Activated CD4-positive, CD25-positive, alpha-beta regulatory T cell (primary cell): ENCODE results near the gene ATP8B4.
"Not testable (repeated sequence)": the region's sequence is repeated elsewhere in the genome, so short reads cannot be mapped to it uniquely, and the experiment has no call there.

Experiments used
- DNase-seq, 4 experiments: peaks; one replicate each; lab custom pipeline; 2025; lab: John Stamatoyannopoulos, UW

ATP8B4 gene, protein sequence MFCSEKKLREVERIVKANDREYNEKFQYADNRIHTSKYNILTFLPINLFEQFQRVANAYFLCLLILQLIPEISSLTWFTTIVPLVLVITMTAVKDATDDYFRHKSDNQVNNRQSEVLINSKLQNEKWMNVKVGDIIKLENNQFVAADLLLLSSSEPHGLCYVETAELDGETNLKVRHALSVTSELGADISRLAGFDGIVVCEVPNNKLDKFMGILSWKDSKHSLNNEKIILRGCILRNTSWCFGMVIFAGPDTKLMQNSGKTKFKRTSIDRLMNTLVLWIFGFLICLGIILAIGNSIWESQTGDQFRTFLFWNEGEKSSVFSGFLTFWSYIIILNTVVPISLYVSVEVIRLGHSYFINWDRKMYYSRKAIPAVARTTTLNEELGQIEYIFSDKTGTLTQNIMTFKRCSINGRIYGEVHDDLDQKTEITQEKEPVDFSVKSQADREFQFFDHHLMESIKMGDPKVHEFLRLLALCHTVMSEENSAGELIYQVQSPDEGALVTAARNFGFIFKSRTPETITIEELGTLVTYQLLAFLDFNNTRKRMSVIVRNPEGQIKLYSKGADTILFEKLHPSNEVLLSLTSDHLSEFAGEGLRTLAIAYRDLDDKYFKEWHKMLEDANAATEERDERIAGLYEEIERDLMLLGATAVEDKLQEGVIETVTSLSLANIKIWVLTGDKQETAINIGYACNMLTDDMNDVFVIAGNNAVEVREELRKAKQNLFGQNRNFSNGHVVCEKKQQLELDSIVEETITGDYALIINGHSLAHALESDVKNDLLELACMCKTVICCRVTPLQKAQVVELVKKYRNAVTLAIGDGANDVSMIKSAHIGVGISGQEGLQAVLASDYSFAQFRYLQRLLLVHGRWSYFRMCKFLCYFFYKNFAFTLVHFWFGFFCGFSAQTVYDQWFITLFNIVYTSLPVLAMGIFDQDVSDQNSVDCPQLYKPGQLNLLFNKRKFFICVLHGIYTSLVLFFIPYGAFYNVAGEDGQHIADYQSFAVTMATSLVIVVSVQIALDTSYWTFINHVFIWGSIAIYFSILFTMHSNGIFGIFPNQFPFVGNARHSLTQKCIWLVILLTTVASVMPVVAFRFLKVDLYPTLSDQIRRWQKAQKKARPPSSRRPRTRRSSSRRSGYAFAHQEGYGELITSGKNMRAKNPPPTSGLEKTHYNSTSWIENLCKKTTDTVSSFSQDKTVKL

GRCh38 chr15:50119063-50120040 is at the start of gene ATP8B4:
Gene ATP8B4, minus strand, starts transcription at chr15:50119233. Its CDS starts 12,267 bp downstream, at chr15:50106966.
- DNase-seq = no peak

- DNase-seq = no peak
Measured at GRCh38 chr15:50168379-50168778, 49.3 kb upstream of the ATP8B4 start.

- DNase-seq = no peak
Measured at GRCh38 chr15:50167110-50167509, 48.1 kb upstream of the ATP8B4 start.

DNA sequence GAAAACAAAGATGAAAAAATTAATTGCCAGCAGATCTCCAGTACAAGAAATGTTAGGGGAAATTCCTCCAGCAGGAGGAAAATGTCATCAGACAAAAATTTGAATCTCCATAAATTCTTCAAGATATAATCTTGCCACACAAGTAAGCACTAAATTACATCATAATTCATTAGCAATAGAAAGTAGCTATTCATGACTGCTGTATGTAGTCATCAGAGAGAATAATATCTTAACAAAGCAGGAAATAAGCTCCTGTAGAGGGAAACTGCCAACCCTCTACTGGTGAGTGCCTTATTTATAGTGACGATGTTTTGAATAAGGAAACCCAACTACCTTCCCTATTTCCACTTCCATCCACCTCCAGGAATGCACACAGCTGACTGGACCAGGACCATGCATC is 47.2 kb upstream of the ATP8B4 start:
- no peak for DNase-seq

DNA sequence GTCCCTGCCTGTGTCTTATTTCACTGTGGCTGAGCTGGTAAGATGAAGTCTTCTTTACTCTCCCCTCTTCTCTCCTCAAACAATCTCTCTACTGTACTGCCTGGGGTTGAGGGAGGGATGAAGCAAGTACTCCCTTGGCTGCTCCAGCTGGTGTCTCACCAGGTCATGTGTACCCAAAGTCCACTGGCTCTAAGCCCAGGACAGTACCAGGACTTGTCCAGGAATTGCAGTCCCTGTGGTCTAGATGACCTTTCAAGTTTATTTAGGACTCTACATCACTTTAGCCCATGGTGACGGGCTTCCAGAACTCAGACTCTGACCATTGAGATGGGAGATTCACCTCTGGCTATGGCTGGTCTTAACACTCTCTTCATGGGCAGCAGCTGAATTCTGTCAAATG is 45.4 kb upstream of the ATP8B4 start:
- no peak for DNase-seq

DNA sequence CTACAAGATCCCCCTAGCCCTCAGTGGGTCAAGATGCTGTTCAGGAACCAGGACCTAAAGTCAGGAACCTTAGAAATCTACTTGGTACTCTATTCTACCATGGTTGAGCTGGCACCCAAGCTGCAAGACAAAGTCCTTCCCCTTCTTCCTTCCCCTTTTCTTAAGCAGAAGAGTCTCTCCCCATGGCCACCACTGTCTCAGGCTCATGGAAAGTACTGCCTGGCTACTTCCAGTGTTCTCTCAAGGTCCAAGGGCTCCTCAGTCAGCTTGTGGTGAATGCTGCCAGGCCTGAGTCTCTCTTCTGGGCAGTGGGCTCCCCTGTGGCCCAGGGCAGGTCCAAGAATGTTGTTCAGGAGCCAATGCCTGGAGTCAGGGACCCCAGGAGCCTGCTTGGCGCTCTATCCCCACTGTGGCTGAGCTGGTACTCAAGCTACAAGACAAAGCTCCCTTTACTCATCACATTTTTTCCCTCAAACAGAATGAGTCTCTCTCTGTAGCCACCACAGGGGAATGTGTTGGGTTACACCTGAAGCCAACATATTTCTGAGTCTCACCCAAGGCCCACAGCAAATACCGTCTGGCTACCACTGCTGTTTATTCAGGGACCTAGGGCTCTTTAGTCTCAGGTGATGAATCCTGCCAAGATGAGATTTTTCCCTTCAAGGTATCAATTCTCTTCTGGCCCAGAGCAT is 44.8 kb upstream of the ATP8B4 start:
- no peak for DNase-seq

GRCh38 chr15:50162969-50163718 is 44.1 kb upstream of the ATP8B4 start:
- no peak for DNase-seq

DNA sequence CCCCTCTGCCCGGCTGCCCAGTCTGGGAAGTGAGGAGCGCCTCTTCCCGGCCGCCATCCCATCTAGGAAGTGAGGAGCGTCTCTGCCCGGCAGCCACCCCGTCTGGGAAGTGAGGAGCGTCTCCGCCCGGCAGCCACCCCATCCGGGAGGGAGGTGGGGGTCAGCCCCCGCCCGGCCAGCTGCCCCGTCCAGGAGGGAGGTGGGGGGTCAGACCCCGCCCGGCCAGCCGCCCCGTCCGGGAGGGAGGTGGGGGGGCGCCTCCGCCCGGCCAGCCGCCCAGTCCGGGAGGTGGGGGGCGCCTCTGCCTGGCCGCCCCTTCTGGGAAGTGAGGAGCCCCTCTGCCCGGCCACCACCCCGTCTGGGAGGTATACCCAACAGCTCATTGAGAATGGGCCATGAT is 39.2 kb upstream of the ATP8B4 start:
- DNase-seq = not testable (repeated sequence)

DNA sequence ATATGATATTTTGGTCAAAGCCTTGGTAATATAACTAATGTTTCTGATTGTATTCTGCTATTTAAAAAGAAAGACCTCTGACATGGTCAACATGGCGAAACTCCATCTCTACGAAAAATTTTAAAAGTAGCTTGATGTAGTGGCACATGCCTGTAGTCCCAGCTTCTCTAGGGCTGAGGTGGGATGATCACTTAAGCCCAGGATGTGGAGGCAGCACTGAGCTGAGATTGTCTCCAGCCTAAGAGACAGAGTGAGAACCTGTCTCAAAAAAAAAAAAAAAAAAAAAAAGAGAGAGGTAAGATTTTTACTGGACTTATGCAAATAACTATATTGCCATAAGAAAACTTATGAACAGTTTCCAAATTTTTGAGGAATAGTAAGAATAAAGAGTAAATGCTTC is 32.4 kb upstream of the ATP8B4 start:
- no peak for DNase-seq

DNA sequence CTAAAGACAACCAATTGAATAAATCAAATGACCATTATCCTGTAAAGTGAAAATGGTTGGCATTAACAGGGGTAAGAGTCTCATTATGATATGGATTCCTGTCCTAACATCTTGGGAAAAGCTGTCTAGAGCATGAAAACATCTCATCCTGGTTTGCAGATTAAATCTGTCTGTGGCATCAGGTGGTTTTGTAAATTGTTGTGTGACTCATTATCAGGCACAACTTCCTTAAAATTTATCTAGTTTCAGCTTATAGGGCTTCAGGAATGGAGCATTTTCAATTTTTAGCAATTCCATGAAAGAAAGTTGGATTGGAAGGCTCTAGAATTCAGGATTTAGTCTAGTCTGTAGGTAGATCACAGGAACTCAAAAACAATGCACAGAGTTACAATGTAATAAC is 31.8 kb upstream of the ATP8B4 start:
- DNase-seq = no peak

DNA sequence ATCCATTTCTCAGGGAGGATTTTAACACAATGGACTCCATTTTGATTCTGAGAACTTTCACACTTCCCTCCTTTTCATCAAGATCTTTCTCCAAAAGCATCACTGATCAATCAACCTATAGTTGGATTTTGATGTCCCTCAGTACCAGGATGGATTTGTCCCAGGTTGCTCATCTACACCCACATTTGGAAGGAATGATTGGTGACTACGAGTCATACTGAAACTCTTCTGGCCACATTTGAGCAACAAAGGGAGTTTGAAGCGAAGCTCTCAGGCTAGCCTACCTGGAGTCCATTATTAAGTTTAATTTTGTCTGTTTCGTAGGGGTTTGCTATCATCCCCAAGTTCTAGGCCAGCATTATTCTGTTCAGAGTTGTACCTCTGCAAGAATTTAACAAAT is 31.3 kb upstream of the ATP8B4 start:
- DNase-seq = no peak

GRCh38 chr15:50149090-50149489 is 30.1 kb upstream of the ATP8B4 start:
- no peak for DNase-seq

GRCh38 chr15:50148362-50148963 is 29.4 kb upstream of the ATP8B4 start:
- DNase-seq = no peak

DNA sequence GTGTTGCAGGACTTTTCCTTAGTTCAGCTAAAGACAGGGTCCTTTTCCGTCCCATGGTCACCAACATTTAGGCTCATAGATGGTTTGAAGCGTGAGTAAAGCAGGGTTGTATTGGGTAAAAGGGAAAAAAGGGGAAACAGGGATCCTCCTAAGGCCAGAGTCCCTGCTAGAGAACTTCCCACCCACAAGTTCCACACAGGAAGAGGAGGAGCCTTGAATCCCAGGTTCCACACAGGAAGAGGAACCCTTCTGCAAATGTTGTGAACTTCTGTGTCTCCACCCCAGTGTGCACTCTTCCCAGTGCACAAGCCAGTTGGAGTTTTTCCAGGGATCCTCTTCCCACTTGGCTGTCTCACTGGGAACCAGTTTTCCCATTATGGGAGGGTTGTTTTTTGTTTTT is 27.6 kb upstream of the ATP8B4 start:
- DNase-seq = no peak

DNA sequence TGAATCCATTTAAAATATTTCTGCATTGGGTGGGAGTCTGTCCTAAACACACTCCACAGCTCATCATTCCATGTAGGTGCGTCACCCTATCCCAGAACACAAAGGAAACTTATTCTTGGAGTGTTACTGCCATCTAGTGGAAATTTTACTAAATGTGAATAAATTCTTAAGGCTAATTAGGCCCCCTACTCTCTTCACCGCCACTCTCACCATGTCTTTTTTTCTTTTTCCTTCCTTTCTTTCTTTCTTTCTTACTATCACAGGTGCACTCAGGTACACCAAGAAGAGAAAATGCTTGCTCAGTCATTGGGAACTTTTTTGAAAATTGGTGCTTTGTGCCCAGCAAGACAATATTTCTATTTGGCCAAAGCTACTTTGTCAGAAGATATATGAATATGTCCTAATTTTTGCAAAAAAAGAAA is 26.4 kb upstream of the ATP8B4 start:
- DNase-seq = no peak

- DNase-seq = no peak
Measured at GRCh38 chr15:50144341-50145120, 25.5 kb upstream of the ATP8B4 start.

DNA sequence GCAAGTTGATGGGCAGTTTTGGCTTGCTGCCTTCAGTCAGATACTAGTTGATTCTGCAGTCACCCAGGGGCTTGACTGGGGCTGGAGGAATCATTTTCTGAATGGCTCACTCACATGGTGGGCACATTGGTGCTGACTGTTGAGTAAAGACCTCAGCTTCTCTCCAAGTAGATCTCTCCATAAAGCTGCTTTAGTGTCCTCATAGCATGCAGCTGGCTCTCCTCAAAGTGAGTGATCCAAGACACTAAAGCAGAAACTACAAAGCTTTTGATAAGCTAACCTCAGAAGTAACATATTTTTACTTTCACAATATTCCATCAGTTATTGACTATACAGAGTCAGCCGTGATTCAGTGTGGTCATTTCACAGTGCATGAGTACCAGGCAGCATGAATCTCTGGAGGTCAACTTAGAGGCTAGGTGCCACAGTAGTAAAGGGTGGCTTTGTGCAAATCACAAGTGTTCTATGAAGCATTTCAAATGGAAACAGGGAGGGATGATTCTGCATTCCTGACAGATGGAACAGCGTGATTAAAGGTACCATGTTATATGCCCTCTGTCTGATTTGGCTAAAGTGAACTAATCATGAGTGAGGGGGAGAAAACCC is 24.3 kb upstream of the ATP8B4 start:
- no peak for DNase-seq

GRCh38 chr15:50141856-50142255 is 22.8 kb upstream of the ATP8B4 start:
- DNase-seq = no peak
